Vagina (tissue), 2 donors: ENCODE data around the gene ATP6V0B.

Source experiments
- CTCF ChIP-seq, 3 experiments: fragments of 450-650 bp in 2 of 3; fragments of 200-600 bp in 1 of 3; sonication (generic) in 1 of 3; IDR thresholded peaks; one replicate each; pipeline ENCODE4 v1.5.1; 2017 to 2019; ENCODE audit warnings: antibody characterized with exemption in 3 of 3, mild to moderate bottlenecking in 2 of 3, moderate library complexity in 2 of 3
- POLR2A ChIP-seq, 2 donors: fragments of 450-650 bp; IDR thresholded peaks; one replicate each; pipeline ENCODE4 v1.6.1; 2017; ENCODE audit warnings: antibody characterized with exemption in 2 of 2, mild to moderate bottlenecking in 2 of 2, moderate library complexity in 2 of 2
- POLR2AphosphoS5 ChIP-seq, 2 donors: sonication (generic); formaldehyde crosslinking; IDR thresholded peaks; one replicate each; pipeline ENCODE4 v1.9.0; 2017; ENCODE audit warnings: antibody characterized with exemption in 2 of 2, mild to moderate bottlenecking in 2 of 2, low read depth in 1 of 2; ENCODE audit not compliant: insufficient read depth in 1 of 2

GRCh38 chr1:44024903-44025525 is 50.3 kb downstream of the ATP6V0B start:
- TF ChIP-seq CTCF (IDR thresholded peaks at IDR 0.05) (no peak), POLR2A (IDR thresholded peaks at IDR 0.05) (no peak), POLR2AphosphoS5 (IDR thresholded peaks at IDR 0.05; ENCODE audit: insufficient read depth in 1 of 2, low read depth in 1 of 2) (no peak)
